ENCODE results near the gene MAJIN.

- TF ChIP-seq CTCF (IDR thresholded peaks at IDR 0.05) = no peak
- no peak for TF ChIP-seq POLR2A (IDR thresholded peaks at IDR 0.05)
These were observed 37.0 kb upstream of the MAJIN start for GRCh38 chr11:65008873-65009272.

Measured in prostate gland (tissue), 2 donors.